HUDEP-2 (cell line): ENCODE data around the gene GATA6.
"Not testable (repeated sequence)": the region's sequence is repeated elsewhere in the genome, so short reads cannot be mapped to it uniquely, and the experiment has no call there.

Experiments
- DNase-seq, 76 experiments: peaks; one replicate each; lab custom pipeline; 2025; ENCODE audit not compliant: unreplicated experiment in 76 of 76; lab: John Stamatoyannopoulos, UW

The GATA6 gene

DNA sequence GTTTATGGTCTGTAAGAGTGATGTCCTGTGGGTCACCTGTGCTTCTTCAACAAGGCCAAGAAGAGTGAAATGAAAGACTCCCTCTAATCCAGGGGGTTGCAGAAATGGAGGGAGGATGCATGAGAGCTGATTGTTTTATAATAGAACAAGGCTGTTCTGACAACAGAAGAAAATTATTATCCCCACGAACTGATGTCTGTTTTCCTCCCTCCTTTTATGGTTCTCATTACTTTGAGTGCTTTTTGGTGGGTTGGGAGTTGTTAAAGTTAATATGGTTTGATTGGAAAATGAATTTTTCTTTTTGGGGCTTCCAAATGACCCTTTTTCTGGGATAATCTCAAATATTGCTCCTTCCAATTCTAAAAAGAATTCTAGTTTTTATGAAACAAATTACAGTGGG, 33.6 kb downstream of the GATA6 start:
- no peak for DNase-seq

DNA sequence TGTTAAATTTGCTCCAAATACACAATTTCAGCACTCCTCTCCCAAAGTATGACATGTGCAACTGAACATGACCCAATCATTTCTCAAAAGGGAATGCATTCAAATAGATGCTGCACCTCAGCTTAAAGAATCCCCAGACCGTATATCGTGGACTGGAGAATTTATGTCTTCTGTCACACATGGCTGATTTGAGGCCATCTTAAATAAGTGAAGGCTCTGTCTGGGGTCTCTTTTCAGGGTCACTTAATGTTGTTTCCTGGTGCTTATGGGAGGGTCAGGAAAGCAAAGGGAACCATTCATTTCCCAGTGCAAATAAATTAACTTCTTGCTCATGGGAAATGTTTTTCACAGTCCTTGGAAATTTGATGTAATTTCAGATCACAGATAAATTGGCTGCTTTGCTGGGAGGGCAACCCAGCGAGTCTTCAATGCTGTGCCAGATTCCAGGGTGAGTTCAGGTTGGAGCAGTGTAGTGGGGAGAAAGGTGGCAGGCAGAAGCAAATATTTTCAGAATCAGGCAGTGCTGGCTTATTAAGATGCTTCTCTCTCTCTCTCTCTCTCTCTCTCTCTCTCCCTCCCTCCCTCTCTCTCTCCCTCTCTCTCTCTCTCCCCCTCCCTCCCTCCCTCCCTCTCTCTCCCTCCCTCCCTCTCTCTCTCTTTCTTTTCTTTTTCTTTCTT, 34.3 kb downstream of the GATA6 start:
- no peak for DNase-seq

DNA sequence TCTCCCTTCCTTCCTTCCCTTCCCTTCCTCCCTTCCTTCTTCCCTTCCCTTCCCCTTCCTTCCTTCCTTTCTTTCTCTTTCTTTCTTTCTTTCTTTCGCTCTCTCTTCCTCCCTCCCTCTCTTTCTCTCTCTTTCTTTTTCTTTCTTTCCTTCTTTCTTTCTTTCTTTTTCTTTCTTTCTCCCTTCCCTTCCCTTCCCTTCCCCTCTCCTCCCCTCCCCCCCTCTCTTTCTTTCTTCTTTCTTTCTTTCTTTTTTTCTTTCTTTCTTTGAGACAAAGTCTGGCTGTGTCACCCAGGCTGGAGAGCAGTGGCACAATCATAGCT, 34.8 kb downstream of the GATA6 start:
- no peak for DNase-seq

DNA sequence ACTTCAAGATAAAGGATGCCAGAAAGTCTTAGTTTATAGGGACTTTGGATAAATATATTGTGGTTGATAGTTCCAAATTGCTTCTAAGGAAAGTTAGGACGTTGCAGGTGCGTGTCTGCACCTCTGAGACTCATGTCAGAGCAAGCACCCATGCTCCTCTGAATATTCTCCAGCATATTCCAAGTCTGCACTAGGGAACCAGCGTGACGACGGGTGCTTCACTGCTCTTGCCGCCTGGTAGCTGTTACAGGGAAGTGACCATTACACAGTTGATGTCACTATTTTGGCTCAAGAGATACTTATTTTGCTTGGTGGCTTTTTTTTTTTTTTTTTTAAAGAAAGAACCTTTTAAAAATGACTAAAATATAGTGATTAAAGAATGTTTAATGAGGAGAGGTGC, 35.6 kb downstream of the GATA6 start:
- no peak for DNase-seq

DNA sequence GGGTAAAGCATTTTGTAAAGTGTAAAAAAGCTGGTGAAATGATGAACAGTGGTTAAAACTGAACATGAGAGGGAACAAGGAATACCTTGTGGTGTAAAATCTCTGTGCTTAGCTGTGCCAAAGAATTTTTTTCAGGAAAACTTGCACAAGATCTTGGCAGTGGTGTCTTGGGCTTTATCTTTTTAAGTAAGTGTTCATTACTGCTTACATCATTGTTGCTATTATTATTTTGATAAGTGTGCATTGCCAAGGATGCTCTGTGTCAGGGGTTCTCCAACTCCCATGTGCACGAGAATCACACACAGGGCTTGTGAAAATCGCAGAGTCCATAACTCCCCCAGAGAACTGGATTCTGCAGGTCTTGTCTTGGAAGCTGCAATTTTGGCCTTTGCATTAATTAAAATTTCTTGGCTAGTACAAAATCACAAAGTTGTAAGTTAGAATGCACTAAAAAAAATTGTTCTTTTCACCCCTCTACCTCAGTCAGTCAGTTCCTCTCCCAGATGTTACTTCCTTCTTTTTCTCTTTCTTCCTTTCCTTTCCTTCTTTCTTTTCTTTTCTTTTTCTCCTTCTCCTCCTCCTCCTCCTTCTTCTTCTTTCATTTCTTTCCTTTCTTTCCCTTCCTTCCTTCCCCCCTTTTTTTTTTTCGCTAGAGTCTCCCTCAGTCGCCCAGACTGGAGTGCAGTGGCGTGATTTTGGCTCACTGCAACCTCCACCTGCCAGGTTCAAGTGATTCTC, 37.8 kb downstream of the GATA6 start:
- DNase-seq, result no peak

DNA sequence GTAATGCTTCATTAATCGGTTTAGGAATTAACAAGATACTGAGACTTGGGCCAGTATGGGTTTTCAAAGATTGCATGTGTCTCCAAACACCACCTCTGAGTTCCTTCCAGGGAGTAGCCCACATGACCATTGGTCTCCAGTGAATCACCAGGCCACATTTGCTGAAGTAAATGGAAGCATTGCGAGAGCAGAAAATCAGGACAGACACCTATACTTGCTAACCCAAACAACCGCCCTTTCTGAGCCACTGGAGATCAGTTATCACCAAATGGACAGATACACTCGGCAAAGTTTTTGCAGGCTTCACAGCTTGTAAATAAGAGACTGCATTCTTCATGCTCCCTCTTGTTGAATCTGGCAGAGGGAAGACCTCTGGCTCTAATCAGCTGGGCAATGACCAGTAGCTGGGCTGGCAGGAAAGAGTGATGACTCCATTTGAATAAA, 40.9 kb downstream of the GATA6 start:
- DNase-seq, result no peak

DNA sequence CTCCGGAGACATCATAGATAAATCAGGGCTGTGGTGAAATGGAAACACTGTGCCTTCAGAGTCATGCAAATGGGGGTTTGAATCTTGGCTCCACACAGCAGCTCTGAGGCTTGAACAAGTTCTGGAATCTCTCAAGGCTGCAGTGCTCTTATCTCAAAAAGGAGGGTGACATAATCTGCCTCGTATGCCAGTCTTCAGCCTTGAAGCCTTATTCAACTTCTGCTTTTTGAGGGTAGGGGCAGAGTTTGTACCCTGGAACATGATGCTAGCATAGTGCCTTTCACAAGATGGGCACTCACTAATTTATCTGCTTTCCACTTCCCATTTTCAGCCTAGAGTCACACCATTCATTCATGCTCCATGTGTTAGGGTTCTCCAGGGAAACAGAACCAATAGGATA, 42.3 kb downstream of the GATA6 start:
- DNase-seq, result peak in 3 of 76 experiments; percentile 2 to 16 (median 4)

DNA sequence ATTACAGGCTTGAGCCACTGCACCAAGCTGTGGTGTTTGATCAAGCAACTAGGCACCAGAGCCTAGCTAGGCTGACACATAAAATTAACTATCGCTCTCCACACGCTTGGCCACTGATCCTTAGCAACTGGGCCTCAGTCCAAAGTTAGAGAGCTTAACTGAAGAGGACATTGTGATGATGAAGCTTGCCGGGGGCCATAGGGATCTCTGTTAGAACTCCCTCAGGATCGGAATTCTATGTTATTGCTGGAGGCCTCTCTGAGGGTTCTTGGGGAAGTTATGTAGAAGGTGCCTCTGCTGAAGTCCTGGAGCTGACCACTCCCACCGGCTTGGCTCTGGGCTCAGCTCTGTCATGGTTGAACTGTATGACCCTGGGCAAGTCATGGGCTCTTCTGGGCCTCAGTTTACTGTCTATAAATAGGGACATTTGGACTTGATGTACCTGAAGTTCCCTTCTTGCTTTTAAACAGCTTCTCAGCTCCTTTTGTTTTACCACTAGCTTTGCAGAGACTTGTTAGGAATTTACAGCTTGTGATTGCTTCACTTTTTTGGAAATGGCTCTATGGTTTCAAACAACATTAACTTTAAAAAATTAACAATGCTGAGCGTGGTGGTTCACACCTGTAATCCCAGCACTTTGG, 44.1 kb downstream of the GATA6 start:
- no peak for DNase-seq

DNA sequence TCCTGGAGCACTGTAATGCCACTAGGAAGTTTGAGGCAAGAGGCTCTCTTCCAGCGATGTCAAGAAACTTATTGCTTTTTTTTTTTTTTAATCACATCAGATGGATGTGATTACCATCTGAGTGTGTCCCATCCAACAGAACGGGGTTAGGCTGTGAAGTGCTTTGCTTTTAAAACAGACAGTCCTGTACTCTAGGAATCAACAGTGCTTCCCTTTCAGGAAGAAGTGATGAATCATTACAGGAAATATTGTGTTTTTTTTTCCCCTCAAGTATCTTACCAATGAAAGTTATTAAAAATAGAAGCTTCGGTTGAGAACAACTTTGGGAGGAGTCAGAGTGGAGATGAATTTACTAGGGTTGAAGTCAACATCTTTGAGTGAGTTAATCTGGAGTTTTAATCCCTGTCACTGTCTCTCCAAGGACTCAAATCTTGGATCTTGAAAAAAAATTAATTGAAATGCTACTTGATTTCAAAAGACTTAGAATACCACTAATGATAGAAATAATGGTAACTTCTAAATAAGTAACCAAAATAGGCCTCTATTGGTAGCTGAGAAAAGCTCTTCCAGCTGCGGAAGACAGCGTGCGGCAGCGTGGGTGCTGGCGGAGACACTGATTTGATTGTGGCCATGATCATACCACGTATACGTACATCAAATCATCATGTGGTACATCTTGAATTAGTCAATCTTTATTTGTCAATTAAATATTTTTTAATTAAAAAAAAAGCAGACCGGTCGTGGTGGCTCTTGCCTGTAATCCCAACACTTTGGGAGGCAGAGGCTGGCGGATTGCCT, 45.5 kb downstream of the GATA6 start:
- no peak for DNase-seq

DNA sequence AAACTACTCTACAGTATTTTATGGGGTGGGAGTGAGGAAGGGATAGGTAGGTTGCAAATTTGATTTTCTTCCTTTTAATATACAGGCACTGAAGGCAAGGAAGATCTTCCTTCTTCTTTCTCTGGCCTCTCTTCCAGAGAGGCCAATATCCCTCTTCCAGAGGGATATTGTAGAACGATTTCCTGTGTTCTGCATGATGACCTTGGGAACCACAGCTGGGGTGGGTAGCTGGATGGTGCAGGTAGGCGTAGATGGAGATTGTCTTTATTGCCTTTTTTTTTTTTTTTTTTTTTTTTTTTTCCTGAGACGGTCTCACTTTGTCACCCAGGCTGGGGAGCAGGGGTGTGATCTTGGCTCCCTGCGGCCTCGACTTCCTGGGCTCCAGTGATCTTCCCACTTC, 49.4 kb downstream of the GATA6 start:
- DNase-seq, result no peak

DNA sequence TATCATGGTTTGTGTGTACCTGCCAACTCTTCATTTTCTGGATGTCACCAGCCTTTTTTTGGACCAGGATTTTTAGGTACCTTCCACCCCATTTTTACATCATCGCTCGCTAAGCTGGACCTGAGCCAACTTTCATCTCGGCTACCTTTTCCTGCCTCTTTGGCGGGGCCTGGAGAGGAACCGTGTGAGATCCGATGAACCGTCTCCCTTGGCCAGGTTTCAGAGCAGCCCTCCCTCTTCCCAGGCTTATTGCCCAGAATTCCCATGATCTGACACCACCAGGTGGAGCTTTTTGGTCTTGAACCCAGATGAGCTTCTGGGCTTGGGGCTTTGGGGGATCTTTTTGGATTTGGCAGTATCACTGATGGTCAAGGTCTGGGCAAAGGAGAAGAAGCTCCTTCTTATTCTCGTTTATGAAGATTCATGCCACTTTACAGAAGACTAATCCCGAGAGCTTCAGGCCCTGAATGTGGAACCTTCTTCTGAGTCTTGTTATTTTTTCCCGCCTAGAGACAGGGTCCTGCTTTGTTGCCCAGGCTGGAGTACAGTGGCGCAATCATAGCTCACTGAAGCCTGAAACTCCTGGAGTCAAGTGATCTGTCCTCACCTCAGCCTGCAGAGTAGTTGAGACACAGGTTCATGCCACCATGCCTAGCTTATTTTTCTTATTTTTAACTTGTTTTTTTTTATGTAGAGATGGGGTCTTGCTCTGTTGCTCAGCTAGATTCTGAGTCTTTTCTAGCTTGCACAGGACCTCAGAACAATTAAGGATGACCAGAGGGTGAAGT, 50.4 kb downstream of the GATA6 start:
- no peak for DNase-seq

DNA sequence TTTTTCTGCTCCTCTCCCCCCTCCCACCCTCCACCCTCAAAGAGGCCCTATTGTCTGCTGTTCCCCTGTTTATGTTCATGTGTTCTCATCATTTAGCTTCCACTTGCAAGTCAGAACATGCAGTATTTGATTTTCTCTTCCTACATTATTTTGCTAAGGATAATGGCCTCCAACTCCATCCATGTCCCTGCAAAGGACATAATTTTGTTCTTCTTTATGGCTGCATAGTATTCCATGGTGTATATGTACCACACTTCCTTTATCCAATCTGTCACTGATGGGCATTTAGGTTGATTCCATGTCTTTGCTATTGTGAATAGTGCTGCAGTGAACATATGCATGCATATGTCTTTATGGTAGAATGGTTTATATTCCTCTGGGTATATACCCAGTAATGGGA, 51.2 kb downstream of the GATA6 start:
- not testable (repeated sequence) for DNase-seq

DNA sequence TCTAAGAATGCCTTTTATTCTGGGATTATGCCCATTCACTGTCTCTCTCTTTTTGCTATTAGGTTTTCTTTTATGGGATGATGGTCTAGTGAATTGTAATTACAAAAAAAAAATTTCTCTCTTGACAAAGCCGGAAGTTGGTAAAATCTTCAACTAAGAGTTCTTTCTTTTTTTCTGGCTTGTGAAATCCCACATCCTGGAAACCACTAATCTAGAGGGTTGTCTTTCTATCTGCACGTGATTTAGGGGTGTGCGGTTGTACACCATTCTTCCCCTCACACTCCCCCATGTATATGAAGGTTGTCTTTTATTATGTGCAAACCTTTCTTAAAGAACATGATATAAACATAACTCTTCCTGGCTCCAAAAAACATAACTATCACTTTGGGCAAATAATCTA, 52.0 kb downstream of the GATA6 start:
- DNase-seq, result no peak

DNA sequence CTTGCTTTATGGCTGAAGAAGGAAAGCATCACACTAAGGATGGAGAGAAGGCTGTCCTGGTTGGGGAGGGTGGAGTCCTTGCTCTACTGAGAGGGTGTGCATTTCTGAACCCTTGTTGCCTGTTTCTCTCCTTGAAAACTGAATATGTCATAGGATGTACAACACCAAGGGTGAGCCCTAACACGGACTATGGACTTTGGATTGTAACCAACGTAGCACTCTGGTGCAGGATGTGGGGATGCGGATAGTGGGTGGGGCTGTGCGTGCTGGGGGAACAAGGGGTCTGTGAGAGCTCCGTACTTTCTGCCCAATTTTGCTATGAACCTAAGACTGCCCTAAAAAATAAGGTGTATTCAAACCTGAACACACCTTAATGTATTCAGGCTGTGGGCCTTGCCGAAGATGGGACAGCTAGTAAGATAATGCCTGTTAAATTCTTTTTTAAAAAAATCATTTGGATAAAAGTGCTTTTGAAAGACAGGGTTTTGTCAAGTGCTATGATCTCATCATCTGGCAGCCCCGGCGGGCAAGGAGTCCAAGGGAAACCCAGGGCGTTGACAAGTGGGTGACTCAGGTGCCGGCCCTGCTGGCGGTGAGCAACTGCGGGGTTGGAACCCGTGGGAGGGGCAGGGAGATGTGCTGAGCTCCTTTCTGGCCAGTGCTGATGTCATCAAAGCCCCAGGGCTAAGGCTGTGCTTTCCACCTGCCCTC, 54.0 kb downstream of the GATA6 start:
- DNase-seq, result peak in 35 of 76 experiments; percentile 2 to 85 (median 27)

DNA sequence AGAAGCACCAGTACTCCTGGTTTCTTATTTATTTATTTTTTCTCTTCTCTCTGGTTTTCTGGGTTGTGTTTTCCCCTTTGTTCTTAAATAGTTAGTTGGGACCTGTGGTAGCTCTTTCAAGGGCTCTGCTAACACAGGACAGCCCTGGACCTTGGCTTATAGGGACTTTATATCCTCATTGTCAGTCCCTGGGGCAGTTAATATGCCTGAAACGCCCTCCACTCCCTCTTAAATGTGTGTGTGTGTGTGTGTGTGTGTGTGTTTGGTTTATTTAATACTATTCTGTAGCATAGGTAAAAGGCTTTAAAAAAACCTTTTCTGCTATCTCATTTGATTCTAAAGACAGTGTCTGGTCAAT, 54.6 kb downstream of the GATA6 start:
- no peak for DNase-seq

DNA sequence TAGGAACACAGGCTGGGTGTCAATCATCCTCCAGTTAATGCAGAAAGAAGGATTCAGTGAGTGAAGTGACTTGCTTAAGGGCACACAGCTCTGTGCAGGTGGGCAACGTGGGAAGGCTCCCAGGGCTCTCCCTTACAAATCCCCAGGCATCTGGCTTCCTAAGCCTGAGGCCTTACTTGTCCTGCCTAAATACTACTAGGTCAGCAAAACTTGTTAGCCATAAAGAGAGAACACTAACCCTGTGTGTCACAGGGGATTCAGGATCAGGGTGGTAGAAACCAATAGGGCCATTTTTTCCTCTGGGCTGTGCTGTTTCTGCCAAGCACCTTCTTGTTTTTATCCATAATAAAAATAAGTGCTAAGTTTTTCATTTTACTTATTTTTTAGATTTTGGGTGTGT, 55.0 kb downstream of the GATA6 start:
- no peak for DNase-seq

DNA sequence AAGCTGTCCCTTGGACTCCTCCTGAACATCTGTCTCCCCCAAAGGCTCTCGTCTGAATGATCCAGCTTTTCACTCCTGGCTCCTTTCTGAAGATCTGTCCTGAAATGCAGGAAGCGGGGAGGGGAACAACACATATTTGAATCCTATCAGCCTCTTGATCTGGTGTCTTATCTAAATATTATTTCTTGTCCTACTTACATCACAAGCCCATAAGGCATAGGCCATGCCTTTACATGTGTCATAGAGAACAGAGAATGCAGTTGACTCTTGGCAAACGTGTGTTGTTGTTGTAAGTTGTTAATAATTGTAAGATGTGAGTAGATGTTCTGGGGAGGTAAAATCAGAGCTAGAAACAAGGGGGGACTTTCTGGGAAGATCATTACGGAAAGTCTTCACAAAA, 57.4 kb downstream of the GATA6 start:
- no peak for DNase-seq

DNA sequence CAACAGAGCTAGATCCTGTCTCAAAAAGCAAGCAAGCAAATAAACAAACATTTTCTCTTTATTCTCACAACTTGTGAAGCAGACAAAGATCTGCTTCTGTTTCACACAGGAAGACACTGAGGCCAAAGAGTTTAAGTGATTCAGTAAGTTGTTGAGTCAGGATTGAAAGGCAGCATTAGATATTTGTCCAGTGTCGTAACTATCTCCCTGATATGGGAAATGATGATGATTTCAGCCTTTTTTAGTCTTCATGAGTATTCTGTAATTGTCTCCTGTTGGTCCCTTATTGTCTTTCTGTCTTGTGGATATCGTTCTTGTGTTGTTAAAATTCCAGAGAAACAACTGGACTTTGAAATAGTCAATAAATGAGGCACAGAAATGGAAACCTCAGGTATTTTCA, 59.6 kb downstream of the GATA6 start:
- no peak for DNase-seq

DNA sequence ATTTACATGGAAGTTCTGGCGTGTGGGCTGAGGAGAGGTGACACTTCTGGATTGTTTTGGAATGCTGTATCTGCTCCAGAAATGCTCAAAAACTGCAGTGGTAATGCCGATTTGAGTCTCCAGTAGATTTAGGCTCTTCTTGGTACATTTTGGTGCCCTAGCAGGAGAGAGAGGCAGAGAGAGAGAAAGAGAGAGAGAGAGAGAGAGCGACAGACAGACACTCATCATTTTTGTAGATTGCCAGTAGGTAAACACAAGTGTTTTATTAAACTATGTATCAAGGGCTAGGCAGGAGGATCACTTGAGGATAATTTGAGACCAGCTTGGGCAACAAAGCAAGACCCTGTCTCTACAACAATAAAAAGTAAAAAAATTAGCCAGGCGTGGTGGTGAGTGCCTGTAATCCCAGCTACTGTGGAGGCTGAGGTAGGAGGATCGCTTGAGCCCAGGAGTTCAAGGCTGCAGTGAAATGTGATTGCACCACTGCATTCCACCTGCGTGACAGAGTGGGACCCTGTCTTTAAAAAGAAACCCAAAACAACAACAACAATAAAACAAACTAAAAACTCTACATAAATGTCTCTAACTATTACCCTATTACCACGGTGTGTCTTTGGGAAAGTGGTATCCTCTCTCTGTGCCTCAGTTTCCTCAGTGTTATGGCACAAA, 60.2 kb downstream of the GATA6 start:
- DNase-seq, result no peak
